SKM-1 (cell line): ENCODE measurements around the gene NDUFV3.
"Not testable (repeated sequence)": the region's sequence is repeated elsewhere in the genome, so short reads cannot be mapped to it uniquely, and the experiment has no call there.

Source experiments
- DNase-seq: peaks from one replicate; lab custom pipeline; 2025; ENCODE audit not compliant: unreplicated experiment; lab: John Stamatoyannopoulos, UW

The NDUFV3 gene

DNA sequence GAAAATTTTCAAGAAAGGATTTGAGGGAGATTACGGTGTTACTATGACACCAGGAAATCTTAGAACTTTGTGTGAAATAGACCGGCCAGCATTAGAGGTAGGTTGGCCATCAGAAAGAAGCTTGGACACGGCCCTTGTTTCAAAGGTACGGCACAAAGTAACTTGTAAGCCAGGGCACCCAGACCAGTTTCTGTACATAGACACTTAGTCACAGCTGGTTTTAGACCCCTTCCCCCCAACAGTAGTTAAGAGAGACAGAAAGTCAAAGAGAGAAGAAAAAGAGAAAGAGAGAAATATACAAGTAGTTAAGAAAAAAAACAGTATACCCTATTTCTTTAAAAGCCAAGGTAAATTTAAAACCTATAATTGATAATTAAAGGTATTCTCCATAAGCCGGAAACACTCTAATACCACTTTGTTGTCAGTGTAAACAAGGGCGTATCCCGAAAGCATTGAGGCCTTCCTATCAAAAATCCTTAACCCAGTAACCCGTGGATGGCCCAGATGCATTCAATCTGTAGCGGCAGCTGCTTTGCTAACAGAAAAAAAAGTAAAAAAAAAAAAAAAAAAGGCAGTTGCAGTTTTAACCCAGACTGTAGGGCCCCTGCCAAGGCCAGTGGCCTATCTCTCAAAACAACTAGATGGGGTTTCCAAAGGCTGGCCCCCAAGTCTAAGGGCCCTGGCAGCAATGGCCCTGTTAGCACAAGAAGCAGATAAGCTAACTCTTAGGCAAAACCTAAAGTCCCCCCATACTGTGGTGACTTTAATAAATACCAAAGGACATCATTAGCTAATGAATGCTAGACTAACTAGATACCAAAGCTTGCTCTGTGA is 40.2 kb downstream of the NDUFV3 start:
- DNase-seq, result not testable (repeated sequence)

GRCh38 chr21:42933973-42934372 is 40.9 kb downstream of the NDUFV3 start:
- not testable (repeated sequence) for DNase-seq

GRCh38 chr21:42936360-42936759 is 43.3 kb downstream of the NDUFV3 start:
- not testable (repeated sequence) for DNase-seq

GRCh38 chr21:42937034-42937940 is 44.2 kb downstream of the NDUFV3 start:
- DNase-seq, result not testable (repeated sequence)

DNA sequence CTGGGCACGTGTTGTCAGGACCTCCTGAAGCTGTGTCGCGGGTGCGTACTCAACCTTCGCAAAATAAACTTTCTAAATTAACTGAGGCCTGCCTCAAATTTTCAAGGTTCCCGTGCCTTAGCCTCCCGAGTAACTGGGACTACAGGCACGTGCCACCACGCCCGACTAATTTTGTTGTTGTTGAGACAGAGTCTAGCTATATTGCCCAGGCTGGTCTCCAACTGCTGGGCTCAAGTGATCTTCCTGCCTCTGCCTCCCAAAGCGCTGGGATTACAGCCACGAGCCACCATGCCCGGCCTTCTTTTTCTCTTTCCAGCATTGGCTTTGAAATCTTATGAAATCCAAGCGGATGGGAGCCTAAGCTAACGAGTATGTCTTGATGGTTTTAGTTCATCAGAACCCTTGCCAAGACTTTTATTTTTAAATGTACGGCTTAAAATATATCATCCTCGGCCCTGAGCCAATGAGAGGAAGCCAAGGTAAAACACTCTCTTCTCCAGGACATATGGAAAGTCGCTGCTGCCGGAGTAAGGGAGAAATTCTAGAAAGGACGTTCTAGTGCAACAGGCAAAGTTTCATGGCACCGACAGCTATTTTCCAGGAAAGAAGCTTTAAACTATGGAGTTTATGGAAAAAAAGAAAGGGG is 45.0 kb downstream of the NDUFV3 start:
- DNase-seq, result no peak

GRCh38 chr21:42938606-42938995 is 45.5 kb downstream of the NDUFV3 start:
- DNase-seq, result not testable (repeated sequence)

DNA sequence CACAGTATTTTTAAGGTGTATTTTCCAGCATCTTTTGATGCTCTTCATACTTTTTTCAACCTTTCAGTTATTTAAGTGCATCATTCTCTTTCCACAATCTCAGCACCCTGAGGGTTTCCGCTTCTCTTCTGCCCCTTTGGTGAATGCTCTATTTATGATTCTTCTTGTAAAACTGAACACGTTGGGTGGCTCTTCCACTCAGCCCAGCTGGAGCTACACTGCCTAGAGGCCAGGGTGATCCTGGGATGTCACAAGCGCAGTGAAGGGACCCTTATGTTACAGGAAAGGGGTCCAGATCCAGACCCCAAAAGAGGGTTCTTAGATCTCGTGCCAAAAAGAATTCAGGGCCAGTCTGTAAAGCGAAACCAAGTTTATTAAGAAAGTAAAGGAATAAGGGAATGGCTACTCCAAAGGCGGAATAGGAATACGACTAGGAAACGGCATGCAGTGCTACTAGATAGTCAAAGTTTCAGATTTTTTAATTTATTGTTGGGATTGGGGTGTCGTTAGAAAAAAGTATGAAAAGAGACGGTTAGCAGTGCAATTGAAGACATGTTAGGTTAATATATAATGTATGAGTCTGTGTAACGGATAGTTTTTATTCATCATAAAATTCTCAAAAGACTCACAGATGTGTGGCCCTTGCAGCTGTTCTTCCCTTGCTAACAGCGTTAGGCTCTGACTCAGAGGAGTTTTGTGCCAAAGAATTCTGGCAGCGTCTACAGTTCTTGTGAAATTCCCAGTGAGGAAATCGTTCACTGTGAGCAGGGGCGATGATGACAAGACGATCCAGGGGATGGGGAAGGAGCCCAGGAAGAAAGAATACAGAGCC is 46.7 kb downstream of the NDUFV3 start:
- peak; percentile 53 for DNase-seq

DNA sequence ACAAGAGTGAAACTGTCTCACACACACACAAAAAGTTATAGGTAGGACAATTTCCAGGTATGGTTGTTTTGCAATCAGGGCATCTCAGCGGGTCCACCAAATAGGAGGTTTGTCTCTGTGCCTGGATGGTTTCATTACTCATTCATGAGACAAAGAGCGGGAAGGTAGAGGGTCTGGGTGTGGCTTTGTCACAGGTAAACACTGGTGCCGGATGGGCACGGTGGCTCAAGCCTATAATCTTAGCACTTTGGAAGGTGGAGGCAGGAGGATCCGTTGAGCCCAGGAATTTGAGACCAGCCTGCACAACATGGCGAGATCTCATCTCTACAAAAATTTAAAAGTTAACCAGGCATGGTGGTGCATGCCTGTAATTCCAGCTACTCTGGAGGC is 48.6 kb downstream of the NDUFV3 start:
- no peak for DNase-seq

GRCh38 chr21:42942244-42942643 is 49.1 kb downstream of the NDUFV3 start:
- DNase-seq, result no peak

DNA sequence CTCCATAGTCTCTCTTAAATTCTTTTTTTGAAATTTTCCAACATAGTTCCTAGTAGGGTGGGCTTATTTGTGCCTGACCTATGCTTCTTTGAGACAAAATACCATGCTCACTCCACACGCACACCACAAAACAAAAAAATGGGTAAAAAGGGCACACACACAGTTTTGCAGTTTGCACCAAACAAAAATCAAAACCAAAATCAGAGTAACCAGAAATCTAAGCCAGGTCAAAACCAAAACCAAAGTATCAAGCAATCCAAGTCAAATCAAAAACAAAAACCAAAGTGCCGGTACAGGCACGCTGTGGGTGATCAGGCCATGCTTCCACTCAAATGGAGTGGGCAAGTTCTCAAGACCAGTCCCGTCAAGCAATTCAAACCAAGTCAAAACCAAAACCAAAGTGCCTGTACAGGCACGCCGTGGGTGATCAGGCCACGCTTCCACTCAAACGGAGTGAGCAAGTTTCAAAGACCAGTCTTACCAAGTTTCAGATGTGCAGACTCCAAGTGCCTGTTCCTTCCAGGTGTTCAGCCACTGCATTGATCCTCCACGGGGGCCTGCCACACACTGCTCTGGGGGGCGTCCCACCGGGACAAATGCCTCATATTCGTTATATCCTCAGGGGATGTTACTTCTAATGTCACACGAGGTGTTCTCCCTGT is 56.1 kb downstream of the NDUFV3 start:
- DNase-seq, result not testable (repeated sequence)

- not testable (repeated sequence) for DNase-seq
Observed at GRCh38 chr21:42951193-42951592, 58.1 kb downstream of the NDUFV3 start.

DNA sequence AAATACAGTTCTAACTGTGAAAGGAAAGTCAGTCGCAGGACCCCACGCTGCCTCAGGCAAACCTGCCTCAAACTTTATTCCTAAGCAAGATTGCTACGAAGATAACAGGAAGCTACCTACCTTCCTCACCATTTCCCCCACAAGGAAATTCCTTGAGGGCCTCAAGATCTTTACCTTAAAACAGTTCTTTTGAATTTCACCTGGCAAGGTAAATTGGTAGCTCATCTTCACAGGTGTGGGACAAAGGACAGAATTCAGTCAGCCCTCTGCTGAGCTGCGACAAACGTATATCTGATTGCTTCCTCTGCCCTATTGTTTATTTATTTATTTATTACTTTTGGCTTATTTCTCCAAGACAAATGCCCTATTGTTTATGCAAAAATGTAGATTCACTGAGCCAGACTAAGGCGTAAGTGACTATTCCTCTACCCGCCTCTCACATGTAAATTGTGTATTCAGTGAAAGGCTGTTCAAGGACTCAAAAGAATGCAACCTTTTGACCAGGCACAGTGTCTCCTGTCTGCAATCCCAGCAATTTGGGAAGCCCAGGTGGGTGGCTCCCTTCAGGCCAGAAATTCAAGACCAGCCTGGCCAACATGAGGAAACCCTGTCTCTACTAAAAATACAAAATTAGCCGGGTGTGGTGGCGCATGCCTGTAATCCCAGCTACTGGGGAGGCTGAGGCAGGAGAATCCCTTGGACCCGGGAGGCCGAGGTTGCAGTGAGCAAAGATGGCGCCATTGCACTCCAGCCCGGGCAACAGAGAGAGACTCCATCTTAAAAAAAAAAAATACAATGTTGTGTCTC is 63.9 kb downstream of the NDUFV3 start:
- DNase-seq, result no peak

GRCh38 chr21:42958122-42958521 is 65.0 kb downstream of the NDUFV3 start:
- DNase-seq, result not testable (repeated sequence)

DNA sequence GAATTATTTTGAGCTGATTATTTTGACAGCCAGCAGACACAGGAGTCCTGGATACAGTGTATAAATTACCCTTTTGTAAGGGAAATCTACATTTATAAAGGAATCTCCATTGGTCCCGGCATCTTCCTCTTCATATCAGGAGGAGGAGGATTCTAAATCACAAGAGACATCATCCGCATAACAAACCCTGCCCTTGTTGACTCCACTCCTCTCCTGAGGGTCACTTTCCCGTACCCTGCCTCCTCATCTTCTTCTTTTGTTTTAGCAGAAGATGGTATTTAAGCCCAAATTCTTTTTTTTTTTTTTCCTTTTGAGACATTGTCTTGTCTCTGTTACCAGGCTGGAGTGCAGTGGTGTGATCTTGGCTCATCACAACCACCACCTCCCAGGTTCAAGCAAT is 66.6 kb downstream of the NDUFV3 start:
- DNase-seq, result no peak

DNA sequence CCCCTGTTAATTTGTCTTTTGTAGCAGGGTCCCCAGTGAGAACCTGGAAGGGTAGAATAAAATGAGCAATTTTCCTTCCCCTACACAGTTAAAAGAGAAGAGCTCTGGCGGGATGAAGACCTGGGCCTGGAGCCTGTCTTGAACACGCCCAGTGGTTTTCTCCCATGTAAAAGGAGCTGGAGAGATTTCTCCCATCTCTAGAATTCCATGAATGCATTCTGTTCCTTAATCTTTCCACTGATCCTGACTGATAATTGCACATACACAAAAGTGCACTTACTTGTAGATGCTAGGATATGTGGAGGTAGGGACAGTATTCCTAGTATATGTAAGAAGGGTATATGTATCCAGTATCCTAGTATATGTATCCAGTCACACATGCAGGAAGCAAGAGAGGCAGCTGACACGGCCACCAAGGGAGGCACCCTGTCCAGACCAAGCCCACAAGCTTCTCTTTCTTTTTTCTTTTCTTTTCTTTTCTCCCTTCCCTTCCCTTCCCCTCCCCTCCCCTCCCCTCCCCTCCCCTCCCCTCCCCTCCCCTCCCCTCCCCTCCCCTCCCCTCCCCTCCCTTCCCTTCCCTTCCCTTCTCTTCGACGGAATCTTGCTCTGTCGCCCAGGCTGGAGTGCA is 69.4 kb downstream of the NDUFV3 start:
- DNase-seq, result no peak
